ENCODE data around the gene MSMB. TPM values are rescaled to one million over a fixed set of nuclear protein-coding genes. Genes with fewer than 3 reads are reported as not detected.

MSMB gene
- total RNA-seq, 1 experiment from 2014 or later: not detected

DNA sequence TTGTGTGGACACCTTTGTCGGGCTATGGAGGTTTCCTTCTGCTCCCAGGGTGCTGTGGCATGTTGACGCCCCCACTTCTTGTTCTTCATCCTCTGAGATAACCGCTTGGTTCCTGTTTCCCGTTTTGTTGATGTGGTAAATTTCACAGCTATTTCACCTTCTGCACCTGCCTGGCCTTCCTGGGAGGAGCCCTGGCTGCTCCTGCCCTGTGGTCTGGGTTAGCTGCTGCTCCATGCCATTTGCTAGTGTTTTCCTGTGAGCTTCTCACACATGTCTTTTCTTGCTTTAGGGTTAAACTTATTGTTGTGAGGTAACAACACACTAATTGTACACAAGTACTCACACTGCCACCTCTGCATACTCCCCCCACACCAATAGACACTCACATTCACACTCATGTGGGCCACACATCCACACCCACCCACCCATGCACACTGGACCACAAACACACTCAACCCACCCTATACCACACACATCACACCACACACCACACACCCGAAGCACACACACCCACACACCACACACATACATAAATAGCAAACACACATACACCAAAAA, 46.5 kb upstream of the MSMB start:
- no peak overlapping the region for H3K27ac Mint-ChIP-seq
- POLR2A ChIA-PET: no interaction called here
- H3K27me3 Mint-ChIP-seq (ENCODE audit: low read depth): no peaks in the 10 kb centered on the region
- peaks cover 29% of the 10 kb centered on the region for H3K4me1 Mint-ChIP-seq
- H3K36me3 Mint-ChIP-seq: no peaks in the 10 kb centered on the region
- no peak overlapping the region for H3K4me3 Mint-ChIP-seq
- no peak for ATAC-seq
- DNase-seq (ENCODE audit: low spot score): no peak
- TF ChIP-seq, protein P1, sequence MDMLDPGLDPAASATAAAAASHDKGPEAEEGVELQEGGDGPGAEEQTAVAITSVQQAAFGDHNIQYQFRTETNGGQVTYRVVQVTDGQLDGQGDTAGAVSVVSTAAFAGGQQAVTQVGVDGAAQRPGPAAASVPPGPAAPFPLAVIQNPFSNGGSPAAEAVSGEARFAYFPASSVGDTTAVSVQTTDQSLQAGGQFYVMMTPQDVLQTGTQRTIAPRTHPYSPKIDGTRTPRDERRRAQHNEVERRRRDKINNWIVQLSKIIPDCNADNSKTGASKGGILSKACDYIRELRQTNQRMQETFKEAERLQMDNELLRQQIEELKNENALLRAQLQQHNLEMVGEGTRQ (CRISPR knock-in tag; IDR thresholded peaks at IDR 0.05): no peak
- TF ChIP-seq NR1H2 (CRISPR knock-in tag; IDR thresholded peaks at IDR 0.05): no peak
- TF ChIP-seq FOXK1 (CRISPR knock-in tag; IDR thresholded peaks at IDR 0.05): no peak
- no peak for TF ChIP-seq ZNF138 (CRISPR knock-in tag; conservative IDR thresholded peaks at IDR 0.05)
- CTCF ChIA-PET: no interaction called here
- H3K9me3 Mint-ChIP-seq: no peaks in the 10 kb centered on the region

DNA sequence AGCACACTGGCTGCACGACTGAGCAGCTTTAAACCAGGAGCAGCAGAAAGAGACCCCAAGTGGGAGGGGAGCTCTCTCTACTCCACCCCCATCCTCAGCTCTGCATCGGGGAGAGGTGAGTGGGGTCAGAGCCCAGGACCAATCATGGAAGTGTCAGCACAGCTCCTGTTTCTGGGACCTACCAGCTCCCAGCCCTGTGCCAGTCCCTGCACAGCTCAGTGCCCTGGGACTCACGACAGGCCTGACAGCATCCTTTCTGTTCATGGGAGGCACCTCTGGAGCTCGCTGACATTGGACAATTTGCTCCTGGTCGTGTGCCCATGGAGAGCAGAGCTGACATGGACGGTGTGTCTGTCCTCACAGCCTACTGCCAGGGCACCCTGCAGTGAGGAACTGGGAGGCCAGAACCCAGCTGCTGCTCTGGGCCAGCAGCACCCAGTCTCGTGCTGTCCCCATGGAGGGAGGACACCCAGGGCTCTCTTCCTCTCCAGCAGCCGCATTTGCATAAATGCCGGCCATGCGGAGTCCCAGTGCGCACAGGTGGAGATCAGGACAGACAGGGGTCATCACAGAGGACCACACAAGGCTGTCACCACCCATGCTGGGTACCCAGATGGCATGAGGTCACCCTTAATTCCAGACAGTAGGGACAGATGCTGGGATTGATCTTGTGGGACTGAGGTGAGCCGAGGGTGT, 45.9 kb upstream of the MSMB start:
- ATAC-seq (no peak), DNase-seq (ENCODE audit: low spot score) (no peak)
- Mint-ChIP-seq H3K9me3 (no peaks in the 10 kb centered on the region), H3K27ac (no peak overlapping the region), H3K27me3 (ENCODE audit: low read depth) (no peaks in the 10 kb centered on the region), H3K4me3 (no peak overlapping the region), H3K36me3 (no peaks in the 10 kb centered on the region), H3K4me1 (peaks cover 23% of the 10 kb centered on the region)
- ChIA-PET POLR2A (no interaction called here), CTCF (no interaction called here)
- TF ChIP-seq SOX15 (CRISPR knock-in tag; IDR thresholded peaks at IDR 0.05) (no peak), RELA (CRISPR knock-in tag; IDR thresholded peaks at IDR 0.05; ENCODE audit: borderline replicate concordance) (no peak), SP1 (CRISPR knock-in tag; conservative IDR thresholded peaks at IDR 0.05) (no peak), NFE2L1 (CRISPR knock-in tag; IDR thresholded peaks at IDR 0.05) (no peak), CBFB (CRISPR knock-in tag; IDR thresholded peaks at IDR 0.05; ENCODE audit: low read depth) (no peak), TEAD4 (CRISPR knock-in tag; IDR thresholded peaks at IDR 0.05) (no peak), JUN (CRISPR knock-in tag; IDR thresholded peaks at IDR 0.05) (no peak), FOXJ3 (CRISPR knock-in tag; IDR thresholded peaks at IDR 0.05; ENCODE audit: borderline replicate concordance) (no peak), OVOL2 (CRISPR knock-in tag; IDR thresholded peaks at IDR 0.05; ENCODE audit: borderline replicate concordance) (no peak)
- TF ChIP-seq, protein P2, sequence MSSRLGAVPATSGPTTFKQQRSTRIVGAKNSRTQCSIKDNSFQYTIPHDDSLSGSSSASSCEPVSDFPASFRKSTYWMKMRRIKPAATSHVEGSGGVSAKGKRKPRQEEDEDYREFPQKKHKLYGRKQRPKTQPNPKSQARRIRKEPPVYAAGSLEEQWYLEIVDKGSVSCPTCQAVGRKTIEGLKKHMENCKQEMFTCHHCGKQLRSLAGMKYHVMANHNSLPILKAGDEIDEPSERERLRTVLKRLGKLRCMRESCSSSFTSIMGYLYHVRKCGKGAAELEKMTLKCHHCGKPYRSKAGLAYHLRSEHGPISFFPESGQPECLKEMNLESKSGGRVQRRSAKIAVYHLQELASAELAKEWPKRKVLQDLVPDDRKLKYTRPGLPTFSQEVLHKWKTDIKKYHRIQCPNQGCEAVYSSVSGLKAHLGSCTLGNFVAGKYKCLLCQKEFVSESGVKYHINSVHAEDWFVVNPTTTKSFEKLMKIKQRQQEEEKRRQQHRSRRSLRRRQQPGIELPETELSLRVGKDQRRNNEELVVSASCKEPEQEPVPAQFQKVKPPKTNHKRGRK (CRISPR knock-in tag; IDR thresholded peaks at IDR 0.05; ENCODE audit: borderline replicate concordance): no peak
- TF ChIP-seq, protein P3, sequence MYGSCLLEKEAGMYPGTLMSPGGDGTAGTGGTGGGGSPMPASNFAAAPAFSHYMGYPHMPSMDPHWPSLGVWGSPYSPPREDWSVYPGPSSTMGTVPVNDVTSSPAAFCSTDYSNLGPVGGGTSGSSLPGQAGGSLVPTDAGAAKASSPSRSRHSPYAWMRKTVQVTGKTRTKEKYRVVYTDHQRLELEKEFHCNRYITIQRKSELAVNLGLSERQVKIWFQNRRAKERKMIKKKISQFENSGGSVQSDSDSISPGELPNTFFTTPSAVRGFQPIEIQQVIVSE (CRISPR knock-in tag; IDR thresholded peaks at IDR 0.05; ENCODE audit: borderline replicate concordance): no peak
- TF ChIP-seq, protein P4, sequence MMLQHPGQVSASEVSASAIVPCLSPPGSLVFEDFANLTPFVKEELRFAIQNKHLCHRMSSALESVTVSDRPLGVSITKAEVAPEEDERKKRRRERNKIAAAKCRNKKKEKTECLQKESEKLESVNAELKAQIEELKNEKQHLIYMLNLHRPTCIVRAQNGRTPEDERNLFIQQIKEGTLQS (CRISPR knock-in tag; conservative IDR thresholded peaks at IDR 0.05): no peak
- TF ChIP-seq, protein P5, sequence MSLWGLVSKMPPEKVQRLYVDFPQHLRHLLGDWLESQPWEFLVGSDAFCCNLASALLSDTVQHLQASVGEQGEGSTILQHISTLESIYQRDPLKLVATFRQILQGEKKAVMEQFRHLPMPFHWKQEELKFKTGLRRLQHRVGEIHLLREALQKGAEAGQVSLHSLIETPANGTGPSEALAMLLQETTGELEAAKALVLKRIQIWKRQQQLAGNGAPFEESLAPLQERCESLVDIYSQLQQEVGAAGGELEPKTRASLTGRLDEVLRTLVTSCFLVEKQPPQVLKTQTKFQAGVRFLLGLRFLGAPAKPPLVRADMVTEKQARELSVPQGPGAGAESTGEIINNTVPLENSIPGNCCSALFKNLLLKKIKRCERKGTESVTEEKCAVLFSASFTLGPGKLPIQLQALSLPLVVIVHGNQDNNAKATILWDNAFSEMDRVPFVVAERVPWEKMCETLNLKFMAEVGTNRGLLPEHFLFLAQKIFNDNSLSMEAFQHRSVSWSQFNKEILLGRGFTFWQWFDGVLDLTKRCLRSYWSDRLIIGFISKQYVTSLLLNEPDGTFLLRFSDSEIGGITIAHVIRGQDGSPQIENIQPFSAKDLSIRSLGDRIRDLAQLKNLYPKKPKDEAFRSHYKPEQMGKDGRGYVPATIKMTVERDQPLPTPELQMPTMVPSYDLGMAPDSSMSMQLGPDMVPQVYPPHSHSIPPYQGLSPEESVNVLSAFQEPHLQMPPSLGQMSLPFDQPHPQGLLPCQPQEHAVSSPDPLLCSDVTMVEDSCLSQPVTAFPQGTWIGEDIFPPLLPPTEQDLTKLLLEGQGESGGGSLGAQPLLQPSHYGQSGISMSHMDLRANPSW (CRISPR knock-in tag; conservative IDR thresholded peaks at IDR 0.05; ENCODE audit: low read depth): no peak
